ENCODE measurements around the gene PAX7. TPM values are rescaled to one million over a fixed set of nuclear protein-coding genes. Genes with fewer than 3 reads are reported as not detected.

Gene PAX7
- total RNA-seq, 4 donors from 2014 or later: 1.8 to 5.1 (median 3.9) TPM

- Histone ChIP-seq H3K36me3 (no peaks in the 10 kb centered on the region), H3K27ac (no peak overlapping the region), H3K27me3 (peaks cover 0 to 12% (median 2%) of the 10 kb centered on the region in 3 donors), H3K9me3 (no peaks in the 10 kb centered on the region), H3K4me3 (no peak overlapping the region), H3K4me1 (no peaks in the 10 kb centered on the region)
- ATAC-seq (no peak), DNase-seq (no peak)
- in situ Hi-C loops (cut with MboI; ENCODE audit: low sequenced_read_pairs in 4 of 4): no loop called here
- intact Hi-C loops (cut with DNase I; ENCODE audit: low total_unique reads): loop anchor here (10.0 kb wide), 1 partner anchor 48 kb away; no protein-coding TSS in a partner anchor
- TF ChIP-seq POLR2A (IDR thresholded peaks at IDR 0.05): no peak
- TF ChIP-seq CTCF (IDR thresholded peaks at IDR 0.05 in 4 of 5, conservative IDR thresholded peaks at IDR 0.05 in 1 of 5): no peak
Measured at GRCh38 chr1:18676332-18676781, 45.7 kb downstream of the PAX7 start.

- no peak for DNase-seq
- peak; percentile 64 to 72 for ATAC-seq
- Histone ChIP-seq H3K9me3 (no peaks in the 10 kb centered on the region), H3K27me3 (peaks cover 0 to 6% (median 0%) of the 10 kb centered on the region in 3 donors), H3K4me1 (no peaks in the 10 kb centered on the region), H3K4me3 (no peak overlapping the region), H3K27ac (no peak overlapping the region), H3K36me3 (no peaks in the 10 kb centered on the region)
- in situ Hi-C loops (cut with MboI; ENCODE audit: low sequenced_read_pairs in 4 of 4): loop anchor here in 1 of 4 donors (5.0 kb wide), 1 partner anchor 79 kb away; no protein-coding TSS in a partner anchor
- TF ChIP-seq CTCF (IDR thresholded peaks at IDR 0.05 in 4 of 5, conservative IDR thresholded peaks at IDR 0.05 in 1 of 5) (peak in 3 of 5 experiments; percentile 22 to 54 (median 50)), POLR2A (IDR thresholded peaks at IDR 0.05) (no peak)
- intact Hi-C loops (cut with DNase I; ENCODE audit: low total_unique reads): loop anchor here (2.0 to 10.0 kb wide), 2 partner anchors 83 to 85 kb away; no protein-coding TSS in a partner anchor
Measured at GRCh38 chr1:18681423-18681835, 50.8 kb downstream of the PAX7 start.

GRCh38 chr1:18682375-18682774, 51.7 kb downstream of the PAX7 start:
- DNase-seq (no peak), ATAC-seq (no peak)
- in situ Hi-C loops (cut with MboI; ENCODE audit: low sequenced_read_pairs in 4 of 4): loop anchor here in 1 of 4 donors (5.0 kb wide), 1 partner anchor 80 kb away; no protein-coding TSS in a partner anchor
- intact Hi-C loops (cut with DNase I; ENCODE audit: low total_unique reads): loop anchor here (10.0 kb wide), 1 partner anchor 82 kb away; no protein-coding TSS in a partner anchor
- Histone ChIP-seq H3K9me3 (no peaks in the 10 kb centered on the region), H3K36me3 (no peaks in the 10 kb centered on the region), H3K27me3 (peaks cover 0 to under 1% (median 0%) of the 10 kb centered on the region in 3 donors), H3K4me1 (no peaks in the 10 kb centered on the region), H3K4me3 (no peak overlapping the region), H3K27ac (no peak overlapping the region)
- TF ChIP-seq POLR2A (IDR thresholded peaks at IDR 0.05) (no peak), CTCF (IDR thresholded peaks at IDR 0.05 in 4 of 5, conservative IDR thresholded peaks at IDR 0.05 in 1 of 5) (no peak)

- no peak overlapping the region for H3K27ac ChIP-seq
- ATAC-seq (no peak), DNase-seq (no peak)
- no peaks in the 10 kb centered on the region for H3K4me1 ChIP-seq
- TF ChIP-seq POLR2A (IDR thresholded peaks at IDR 0.05): no peak
- no peak for TF ChIP-seq CTCF (IDR thresholded peaks at IDR 0.05 in 4 of 5, conservative IDR thresholded peaks at IDR 0.05 in 1 of 5)
- in situ Hi-C loops (cut with MboI; ENCODE audit: low sequenced_read_pairs in 4 of 4): loop anchor here in 1 of 4 donors (5.0 kb wide), 1 partner anchor 82 kb away; no protein-coding TSS in a partner anchor
- H3K36me3 ChIP-seq: no peaks in the 10 kb centered on the region
- intact Hi-C loops (cut with DNase I; ENCODE audit: low total_unique reads): loop anchor here (10.0 kb wide), 1 partner anchor 80 kb away; no protein-coding TSS in a partner anchor
- no peaks in the 10 kb centered on the region for H3K27me3 ChIP-seq
- H3K4me3 ChIP-seq: no peak overlapping the region
- no peaks in the 10 kb centered on the region for H3K9me3 ChIP-seq
Measured at GRCh38 chr1:18684303-18684702, 53.7 kb downstream of the PAX7 start.
